Spleen (tissue), 7 donors: ENCODE results near the gene REV3L.

Experiments used
- POLR2A ChIP-seq, 3 donors: fragments of 450-650 bp; IDR thresholded peaks; one replicate each; pipeline ENCODE4 v1.5.1; 2017; ENCODE audit warnings: antibody characterized with exemption in 3 of 3, mild to moderate bottlenecking in 1 of 3
- TF ChIP-seq, protein P1 (sequence below), 11 experiments: fragments of 200-600 bp in 7 of 11; fragments of 450-650 bp in 4 of 11; sonication (generic) in 4 of 11; IDR thresholded peaks in 8 of 11; conservative IDR thresholded peaks in 3 of 11; 1 replicate in 7 of 11; 2 replicates in 4 of 11; pipeline versions ENCODE4 v1.4.0 to v1.8.0; 2016 to 2021; ENCODE audit warnings: antibody characterized with exemption in 11 of 11, inconsistent platforms in 4 of 11, mild to moderate bottlenecking in 1 of 11
- donor health status: DM: no; HTN: no; CAD: no; lungs with moderate emphysema.
- donor health status: DM: no; HTN: no; CAD: no.
- donor health status: DM: no; HTN: no; CAD: no.

DNA sequence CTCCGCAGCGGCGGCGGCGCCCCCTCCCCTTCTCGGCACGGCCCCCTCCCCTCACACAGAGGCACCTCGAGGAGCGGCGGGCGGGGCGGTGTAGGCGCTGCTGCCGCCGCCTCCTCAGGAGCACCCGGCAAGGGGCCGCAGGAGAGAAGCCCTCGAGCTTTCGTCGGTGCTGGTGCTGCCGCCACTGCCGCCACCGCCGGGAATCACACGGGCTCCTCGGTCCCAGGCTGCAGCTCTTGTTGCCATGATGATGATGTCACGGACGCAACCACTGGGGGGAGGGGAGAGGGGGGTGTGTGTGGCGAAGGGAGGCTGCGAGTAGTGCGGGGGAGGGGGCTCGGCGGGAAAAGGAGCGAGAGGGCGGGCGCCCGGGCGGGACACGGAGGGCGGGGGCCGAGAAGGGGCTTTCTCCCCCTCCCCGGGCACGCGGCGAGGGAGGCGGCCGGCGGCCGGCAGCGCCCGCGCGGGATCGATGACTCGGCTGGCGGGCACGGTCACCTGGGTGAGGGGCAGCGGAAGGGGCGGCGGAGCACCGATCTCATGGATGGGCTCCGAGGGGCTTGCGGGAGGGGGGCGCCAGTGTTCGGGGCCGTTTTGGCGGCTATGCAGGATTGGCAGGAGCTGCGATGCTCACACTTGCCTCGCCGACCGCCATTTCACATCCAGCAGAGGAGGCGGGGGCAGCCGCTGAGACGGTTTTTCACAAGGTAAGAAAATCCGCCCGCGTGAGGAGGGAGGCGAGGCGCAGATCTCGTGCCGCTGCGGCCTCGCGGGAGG lies at the start of gene REV3L:
- TF ChIP-seq, protein P1, sequence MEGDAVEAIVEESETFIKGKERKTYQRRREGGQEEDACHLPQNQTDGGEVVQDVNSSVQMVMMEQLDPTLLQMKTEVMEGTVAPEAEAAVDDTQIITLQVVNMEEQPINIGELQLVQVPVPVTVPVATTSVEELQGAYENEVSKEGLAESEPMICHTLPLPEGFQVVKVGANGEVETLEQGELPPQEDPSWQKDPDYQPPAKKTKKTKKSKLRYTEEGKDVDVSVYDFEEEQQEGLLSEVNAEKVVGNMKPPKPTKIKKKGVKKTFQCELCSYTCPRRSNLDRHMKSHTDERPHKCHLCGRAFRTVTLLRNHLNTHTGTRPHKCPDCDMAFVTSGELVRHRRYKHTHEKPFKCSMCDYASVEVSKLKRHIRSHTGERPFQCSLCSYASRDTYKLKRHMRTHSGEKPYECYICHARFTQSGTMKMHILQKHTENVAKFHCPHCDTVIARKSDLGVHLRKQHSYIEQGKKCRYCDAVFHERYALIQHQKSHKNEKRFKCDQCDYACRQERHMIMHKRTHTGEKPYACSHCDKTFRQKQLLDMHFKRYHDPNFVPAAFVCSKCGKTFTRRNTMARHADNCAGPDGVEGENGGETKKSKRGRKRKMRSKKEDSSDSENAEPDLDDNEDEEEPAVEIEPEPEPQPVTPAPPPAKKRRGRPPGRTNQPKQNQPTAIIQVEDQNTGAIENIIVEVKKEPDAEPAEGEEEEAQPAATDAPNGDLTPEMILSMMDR (IDR thresholded peaks at IDR 0.05 in 8 of 11, conservative IDR thresholded peaks at IDR 0.05 in 3 of 11): peak in 1 of 11 experiments; percentile 32
- TF ChIP-seq POLR2A (IDR thresholded peaks at IDR 0.05): peak; percentile 2 to 81 (median 29)
